ENCODE measurements around the gene ARHGEF17.

Gene ARHGEF17

GRCh38 chr11:73380331-73380730 lies 72.3 kb downstream of the ARHGEF17 start:
- DNase-seq (ENCODE audit: low read depth in 2 of 2), result no peak

- DNase-seq (ENCODE audit: low read depth in 2 of 2), result no peak
Observed at GRCh38 chr11:73380897-73381410, 72.9 kb downstream of the ARHGEF17 start.

GRCh38 chr11:73381589-73381988 lies 73.5 kb downstream of the ARHGEF17 start:
- DNase-seq (ENCODE audit: low read depth in 2 of 2), result no peak

- DNase-seq (ENCODE audit: low read depth in 2 of 2), result no peak
Observed at GRCh38 chr11:73382183-73382582, 74.1 kb downstream of the ARHGEF17 start.

GRCh38 chr11:73382747-73383146 lies 74.7 kb downstream of the ARHGEF17 start:
- DNase-seq (ENCODE audit: low read depth in 2 of 2), result no peak

GRCh38 chr11:73383249-73384124 lies 75.4 kb downstream of the ARHGEF17 start:
- DNase-seq (ENCODE audit: low read depth in 2 of 2), result no peak

- no peak for DNase-seq (ENCODE audit: low read depth in 2 of 2)
Observed at GRCh38 chr11:73384125-73384441, 76.0 kb downstream of the ARHGEF17 start.

- DNase-seq (ENCODE audit: low read depth in 2 of 2), result no peak
Observed at GRCh38 chr11:73384531-73384871, 76.4 kb downstream of the ARHGEF17 start.

- DNase-seq (ENCODE audit: low read depth in 2 of 2), result no peak
Observed at GRCh38 chr11:73384872-73385689, 77.0 kb downstream of the ARHGEF17 start.

GRCh38 chr11:73386016-73386415 lies 77.9 kb downstream of the ARHGEF17 start:
- no peak for DNase-seq (ENCODE audit: low read depth in 2 of 2)

- no peak for DNase-seq (ENCODE audit: low read depth in 2 of 2)
Observed at GRCh38 chr11:73386546-73386945, 78.5 kb downstream of the ARHGEF17 start.

- no peak for DNase-seq (ENCODE audit: low read depth in 2 of 2)
Observed at GRCh38 chr11:73387594-73388264, 79.7 kb downstream of the ARHGEF17 start.

- no peak for DNase-seq (ENCODE audit: low read depth in 2 of 2)
Observed at GRCh38 chr11:73388265-73389133, 80.4 kb downstream of the ARHGEF17 start.

GRCh38 chr11:73389134-73389525 lies 81.1 kb downstream of the ARHGEF17 start:
- no peak for DNase-seq (ENCODE audit: low read depth in 2 of 2)

GRCh38 chr11:73389916-73390315 lies 81.8 kb downstream of the ARHGEF17 start:
- DNase-seq (ENCODE audit: low read depth in 2 of 2), result no peak

GRCh38 chr11:73390601-73391565 lies 82.8 kb downstream of the ARHGEF17 start:
- no peak for DNase-seq (ENCODE audit: low read depth in 2 of 2)

GRCh38 chr11:73391665-73392064 lies 83.6 kb downstream of the ARHGEF17 start:
- DNase-seq (ENCODE audit: low read depth in 2 of 2), result no peak

- no peak for DNase-seq (ENCODE audit: low read depth in 2 of 2)
Observed at GRCh38 chr11:73392108-73393010, 84.3 kb downstream of the ARHGEF17 start.

- no peak for DNase-seq (ENCODE audit: low read depth in 2 of 2)
Observed at GRCh38 chr11:73393011-73393380, 84.9 kb downstream of the ARHGEF17 start.
